Measurements from ENCODE around the gene GAGE2A.
"Not testable (repeated sequence)": the region's sequence is repeated elsewhere in the genome, so short reads cannot be mapped to it uniquely, and the experiment has no call there.

Gene GAGE2A, protein sequence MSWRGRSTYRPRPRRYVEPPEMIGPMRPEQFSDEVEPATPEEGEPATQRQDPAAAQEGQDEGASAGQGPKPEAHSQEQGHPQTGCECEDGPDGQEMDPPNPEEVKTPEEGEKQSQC

DNA sequence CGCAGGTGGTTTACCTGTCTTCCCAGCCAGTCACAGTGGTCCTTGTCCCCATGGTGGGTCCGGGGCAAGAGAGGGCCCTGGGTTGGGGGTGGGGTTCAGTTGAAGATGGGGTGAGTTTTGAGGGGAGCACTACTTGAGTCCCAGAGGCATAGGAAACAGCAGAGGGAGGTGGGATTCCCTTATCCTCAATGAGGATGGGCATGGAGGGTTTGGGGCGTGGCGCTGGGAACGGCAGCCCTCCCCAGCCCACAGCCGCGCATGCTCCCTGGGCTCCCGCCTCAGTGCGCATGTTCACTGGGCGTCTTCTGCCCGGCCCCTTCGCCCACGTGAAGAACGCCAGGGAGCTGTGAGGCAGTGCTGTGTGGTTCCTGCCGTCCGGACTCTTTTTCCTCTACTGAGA lies at the start of gene GAGE2A:
GAGE2A (plus strand) TSS at position 301 of the 400 bp plus-strand sequence. CDS start 1,155 bp downstream, outside the sequence.
- DNase-seq, result not testable (repeated sequence)

DNA sequence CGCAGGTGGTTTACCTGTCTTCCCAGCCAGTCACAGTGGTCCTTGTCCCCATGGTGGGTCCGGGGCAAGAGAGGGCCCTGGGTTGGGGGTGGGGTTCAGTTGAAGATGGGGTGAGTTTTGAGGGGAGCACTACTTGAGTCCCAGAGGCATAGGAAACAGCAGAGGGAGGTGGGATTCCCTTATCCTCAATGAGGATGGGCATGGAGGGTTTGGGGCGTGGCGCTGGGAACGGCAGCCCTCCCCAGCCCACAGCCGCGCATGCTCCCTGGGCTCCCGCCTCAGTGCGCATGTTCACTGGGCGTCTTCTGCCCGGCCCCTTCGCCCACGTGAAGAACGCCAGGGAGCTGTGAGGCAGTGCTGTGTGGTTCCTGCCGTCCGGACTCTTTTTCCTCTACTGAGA lies 47.9 kb upstream of the GAGE2A start, which contains the start of gene GAGE12D:
GAGE12D (plus strand) TSS at position 301 of the 400 bp plus-strand sequence. CDS start 1,155 bp downstream, outside the sequence.
- DNase-seq, result not testable (repeated sequence)

DNA sequence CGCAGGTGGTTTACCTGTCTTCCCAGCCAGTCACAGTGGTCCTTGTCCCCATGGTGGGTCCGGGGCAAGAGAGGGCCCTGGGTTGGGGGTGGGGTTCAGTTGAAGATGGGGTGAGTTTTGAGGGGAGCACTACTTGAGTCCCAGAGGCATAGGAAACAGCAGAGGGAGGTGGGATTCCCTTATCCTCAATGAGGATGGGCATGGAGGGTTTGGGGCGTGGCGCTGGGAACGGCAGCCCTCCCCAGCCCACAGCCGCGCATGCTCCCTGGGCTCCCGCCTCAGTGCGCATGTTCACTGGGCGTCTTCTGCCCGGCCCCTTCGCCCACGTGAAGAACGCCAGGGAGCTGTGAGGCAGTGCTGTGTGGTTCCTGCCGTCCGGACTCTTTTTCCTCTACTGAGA lies 38.3 kb upstream of the GAGE2A start, which contains the start of gene GAGE12E:
GAGE12E (plus strand) TSS at position 301 of the 400 bp plus-strand sequence. CDS start 1,155 bp downstream, outside the sequence.
- DNase-seq, result not testable (repeated sequence)

DNA sequence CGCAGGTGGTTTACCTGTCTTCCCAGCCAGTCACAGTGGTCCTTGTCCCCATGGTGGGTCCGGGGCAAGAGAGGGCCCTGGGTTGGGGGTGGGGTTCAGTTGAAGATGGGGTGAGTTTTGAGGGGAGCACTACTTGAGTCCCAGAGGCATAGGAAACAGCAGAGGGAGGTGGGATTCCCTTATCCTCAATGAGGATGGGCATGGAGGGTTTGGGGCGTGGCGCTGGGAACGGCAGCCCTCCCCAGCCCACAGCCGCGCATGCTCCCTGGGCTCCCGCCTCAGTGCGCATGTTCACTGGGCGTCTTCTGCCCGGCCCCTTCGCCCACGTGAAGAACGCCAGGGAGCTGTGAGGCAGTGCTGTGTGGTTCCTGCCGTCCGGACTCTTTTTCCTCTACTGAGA lies 28.8 kb upstream of the GAGE2A start, which contains the start of gene GAGE12F:
GAGE12F (plus strand) TSS at position 301 of the 400 bp plus-strand sequence. CDS start 1,155 bp downstream, outside the sequence.
- not testable (repeated sequence) for DNase-seq

DNA sequence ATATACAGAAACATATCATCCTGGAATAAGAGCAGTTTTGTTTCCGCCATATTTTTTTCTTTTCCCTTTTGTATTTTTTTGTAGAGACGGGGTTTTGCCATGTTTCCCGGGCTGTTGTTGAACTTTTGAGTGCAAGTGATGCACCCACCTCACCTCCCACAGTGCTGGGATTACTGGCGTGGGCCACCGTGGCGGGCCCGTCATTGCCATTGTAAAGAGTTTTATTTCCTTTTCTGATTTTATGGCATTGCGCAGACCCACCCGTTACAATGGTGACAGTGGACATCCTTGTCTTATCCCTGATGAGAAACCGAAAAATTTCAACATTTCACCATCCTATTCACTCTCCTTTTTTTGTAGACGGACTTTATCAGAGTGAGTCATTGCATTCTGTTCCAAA lies 20.6 kb upstream of the GAGE2A start:
- DNase-seq, result not testable (repeated sequence)

DNA sequence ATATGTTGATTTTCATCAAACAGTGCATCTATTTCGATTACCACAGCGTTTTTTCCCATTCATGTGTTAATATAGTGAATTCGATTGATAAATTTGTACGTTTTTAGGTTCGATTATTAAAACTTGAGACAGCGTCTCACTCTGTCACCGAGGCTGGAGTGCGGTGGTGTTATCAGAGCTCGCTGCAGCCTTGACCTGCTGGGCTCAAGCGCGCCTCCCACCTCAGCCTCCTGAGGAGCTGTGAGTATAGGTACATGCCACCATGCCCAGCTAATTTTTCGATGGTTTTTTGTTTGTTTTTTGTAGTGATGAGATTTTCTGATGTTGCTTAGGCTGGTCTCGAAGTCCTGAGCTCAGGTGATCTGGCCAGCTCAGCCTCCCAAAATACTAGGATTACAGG lies 20.1 kb upstream of the GAGE2A start:
- DNase-seq, result not testable (repeated sequence)

DNA sequence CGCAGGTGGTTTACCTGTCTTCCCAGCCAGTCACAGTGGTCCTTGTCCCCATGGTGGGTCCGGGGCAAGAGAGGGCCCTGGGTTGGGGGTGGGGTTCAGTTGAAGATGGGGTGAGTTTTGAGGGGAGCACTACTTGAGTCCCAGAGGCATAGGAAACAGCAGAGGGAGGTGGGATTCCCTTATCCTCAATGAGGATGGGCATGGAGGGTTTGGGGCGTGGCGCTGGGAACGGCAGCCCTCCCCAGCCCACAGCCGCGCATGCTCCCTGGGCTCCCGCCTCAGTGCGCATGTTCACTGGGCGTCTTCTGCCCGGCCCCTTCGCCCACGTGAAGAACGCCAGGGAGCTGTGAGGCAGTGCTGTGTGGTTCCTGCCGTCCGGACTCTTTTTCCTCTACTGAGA lies 19.2 kb upstream of the GAGE2A start, which contains the start of gene GAGE12G:
GAGE12G (plus strand) TSS at position 301 of the 400 bp plus-strand sequence. CDS start 1,155 bp downstream, outside the sequence.
- DNase-seq, result not testable (repeated sequence)

DNA sequence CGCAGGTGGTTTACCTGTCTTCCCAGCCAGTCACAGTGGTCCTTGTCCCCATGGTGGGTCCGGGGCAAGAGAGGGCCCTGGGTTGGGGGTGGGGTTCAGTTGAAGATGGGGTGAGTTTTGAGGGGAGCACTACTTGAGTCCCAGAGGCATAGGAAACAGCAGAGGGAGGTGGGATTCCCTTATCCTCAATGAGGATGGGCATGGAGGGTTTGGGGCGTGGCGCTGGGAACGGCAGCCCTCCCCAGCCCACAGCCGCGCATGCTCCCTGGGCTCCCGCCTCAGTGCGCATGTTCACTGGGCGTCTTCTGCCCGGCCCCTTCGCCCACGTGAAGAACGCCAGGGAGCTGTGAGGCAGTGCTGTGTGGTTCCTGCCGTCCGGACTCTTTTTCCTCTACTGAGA lies 9.6 kb upstream of the GAGE2A start, which contains the start of gene GAGE12H:
GAGE12H (plus strand) TSS at position 301 of the 400 bp plus-strand sequence. CDS start 1,155 bp downstream, outside the sequence.
- DNase-seq, result not testable (repeated sequence)

DNA sequence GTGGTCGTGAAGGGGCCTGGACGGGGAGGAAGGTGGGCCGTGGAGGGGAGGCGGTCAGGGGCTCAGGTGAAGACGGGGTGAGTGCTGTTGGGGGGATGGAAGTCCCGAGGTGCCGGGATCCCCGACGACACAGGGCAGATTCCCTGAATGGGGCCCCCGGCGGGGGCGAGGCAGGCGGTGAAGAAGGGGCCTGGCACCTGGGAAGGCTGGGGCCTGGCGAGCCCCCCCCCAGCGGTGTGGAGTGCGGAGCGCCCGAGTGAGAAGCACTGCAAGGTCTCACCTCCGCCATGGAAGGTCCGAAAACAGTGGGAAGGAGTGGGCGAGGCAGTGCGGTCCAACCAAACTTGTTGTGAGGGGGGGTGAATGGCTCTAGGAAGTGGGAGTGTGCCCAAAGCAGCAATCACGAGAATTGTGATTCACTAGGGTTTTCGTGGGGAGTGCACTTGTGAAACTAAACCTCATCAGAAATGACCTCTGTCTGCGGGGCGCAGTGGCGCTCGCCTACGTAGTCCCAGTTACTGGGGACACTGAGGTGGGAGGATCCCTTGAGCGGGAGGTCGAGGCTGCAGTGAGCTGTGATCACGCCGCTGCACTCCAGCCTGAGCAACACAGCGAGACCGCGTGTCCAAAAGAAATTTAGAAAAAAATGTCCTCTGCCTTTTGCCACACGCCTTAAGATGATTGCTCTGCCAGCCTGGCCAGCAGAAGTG lies 628 bp downstream of the GAGE2A start:
- DNase-seq, result not testable (repeated sequence)

DNA sequence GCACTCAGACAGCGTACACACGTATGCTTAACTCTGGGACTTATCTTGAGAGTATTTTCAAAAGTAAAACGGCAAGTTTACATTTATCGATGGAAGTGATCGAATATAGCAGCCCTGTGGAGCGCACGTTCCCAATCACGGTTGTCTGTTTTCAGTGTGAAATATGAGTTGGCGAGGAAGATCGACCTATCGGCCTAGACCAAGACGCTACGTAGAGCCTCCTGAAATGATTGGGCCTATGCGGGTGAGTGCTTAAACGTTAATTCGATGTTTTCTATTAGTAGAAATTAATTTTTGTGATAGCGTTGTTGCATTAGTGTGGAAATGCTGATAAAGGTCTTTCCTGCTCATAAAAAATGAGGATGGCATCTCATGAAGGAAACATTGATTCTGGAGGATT lies 1.2 kb downstream of the GAGE2A start:
- DNase-seq, result not testable (repeated sequence)

DNA sequence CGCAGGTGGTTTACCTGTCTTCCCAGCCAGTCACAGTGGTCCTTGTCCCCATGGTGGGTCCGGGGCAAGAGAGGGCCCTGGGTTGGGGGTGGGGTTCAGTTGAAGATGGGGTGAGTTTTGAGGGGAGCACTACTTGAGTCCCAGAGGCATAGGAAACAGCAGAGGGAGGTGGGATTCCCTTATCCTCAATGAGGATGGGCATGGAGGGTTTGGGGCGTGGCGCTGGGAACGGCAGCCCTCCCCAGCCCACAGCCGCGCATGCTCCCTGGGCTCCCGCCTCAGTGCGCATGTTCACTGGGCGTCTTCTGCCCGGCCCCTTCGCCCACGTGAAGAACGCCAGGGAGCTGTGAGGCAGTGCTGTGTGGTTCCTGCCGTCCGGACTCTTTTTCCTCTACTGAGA lies 9.4 kb downstream of the GAGE2A start, which contains the start of gene GAGE1:
GAGE1 (plus strand) TSS at position 301 of the 400 bp plus-strand sequence. CDS start 1,155 bp downstream, outside the sequence.
- not testable (repeated sequence) for DNase-seq

DNA sequence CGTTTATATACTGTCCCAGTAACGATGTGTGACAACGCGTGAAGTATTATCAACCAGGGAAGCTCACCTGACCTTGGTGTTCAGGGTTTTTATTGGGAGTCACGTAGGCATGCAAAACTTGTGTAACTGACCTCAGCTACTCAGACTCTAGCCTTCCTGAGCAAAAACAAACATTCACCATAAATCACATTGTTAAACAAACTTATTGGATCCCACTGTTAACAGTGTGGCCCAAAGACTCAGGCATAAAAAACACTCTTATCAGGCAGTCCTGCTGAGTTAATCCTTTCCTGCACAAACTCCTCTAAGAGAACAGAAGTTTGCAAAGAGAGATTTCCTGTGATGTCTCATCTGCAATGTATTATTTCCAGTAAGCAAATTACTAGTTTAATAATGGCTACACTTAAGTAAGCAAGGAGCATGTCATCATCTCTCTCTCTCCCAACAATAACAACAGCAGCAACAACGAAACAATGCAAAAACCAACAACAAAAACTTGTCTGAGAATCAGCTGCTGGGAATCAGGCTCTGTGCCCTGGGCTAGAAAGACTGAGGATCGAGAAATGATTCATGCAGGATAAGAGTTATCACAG lies 21.5 kb downstream of the GAGE2A start:
- no peak for DNase-seq

DNA sequence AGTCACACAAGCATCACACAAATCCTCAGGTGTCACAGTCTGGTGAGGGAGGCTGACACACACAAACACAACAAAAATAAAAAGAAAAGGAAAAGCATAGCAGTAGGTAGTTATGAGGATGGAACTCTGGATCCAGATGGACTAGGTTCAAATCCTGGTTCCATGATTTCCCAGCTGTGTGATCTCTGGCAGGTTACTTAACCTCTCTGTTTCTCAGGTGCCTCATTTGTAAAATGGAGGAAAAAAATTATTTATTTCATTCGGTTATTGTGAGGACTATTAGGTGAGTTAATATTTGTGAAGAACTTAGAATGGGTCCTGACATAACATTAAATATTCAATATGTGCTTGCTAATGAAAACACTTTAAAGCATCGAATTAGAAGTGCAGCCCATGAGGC lies 29.3 kb downstream of the GAGE2A start:
- no peak for DNase-seq

DNA sequence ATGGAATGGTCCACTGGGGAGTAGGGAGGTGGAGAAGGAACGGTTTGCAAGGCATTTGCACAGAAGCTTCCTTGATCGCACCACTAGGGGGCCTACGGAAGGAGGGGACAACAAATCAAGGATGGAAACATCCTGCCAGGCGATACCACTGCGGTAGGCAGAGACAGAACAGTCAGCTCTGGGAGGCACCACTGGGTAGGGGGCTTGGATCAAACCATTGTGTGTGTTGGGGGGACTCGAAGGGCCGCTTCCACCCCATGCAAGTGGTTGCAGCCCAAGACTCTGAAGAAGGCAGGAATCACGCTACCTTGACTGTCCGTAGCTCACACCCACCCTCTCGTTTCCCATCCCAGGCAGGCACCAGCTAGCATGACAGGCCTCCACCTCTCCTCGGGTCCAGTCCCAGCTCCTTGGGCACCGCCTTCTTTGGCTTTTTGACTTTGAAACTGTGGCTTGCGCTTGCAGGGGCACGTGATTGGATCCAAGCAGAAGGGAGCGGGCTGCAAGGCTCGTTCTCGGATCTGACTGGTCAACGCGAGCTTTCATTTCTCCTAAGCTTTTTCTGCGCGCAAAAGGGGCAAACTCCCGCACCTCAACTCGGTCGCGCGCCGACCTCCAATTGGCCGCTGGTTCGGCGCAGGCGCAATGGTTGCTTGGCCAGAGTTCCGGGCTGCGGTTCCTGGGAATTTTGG lies 37.9 kb downstream of the GAGE2A start:
- DNase-seq, result no peak

DNA sequence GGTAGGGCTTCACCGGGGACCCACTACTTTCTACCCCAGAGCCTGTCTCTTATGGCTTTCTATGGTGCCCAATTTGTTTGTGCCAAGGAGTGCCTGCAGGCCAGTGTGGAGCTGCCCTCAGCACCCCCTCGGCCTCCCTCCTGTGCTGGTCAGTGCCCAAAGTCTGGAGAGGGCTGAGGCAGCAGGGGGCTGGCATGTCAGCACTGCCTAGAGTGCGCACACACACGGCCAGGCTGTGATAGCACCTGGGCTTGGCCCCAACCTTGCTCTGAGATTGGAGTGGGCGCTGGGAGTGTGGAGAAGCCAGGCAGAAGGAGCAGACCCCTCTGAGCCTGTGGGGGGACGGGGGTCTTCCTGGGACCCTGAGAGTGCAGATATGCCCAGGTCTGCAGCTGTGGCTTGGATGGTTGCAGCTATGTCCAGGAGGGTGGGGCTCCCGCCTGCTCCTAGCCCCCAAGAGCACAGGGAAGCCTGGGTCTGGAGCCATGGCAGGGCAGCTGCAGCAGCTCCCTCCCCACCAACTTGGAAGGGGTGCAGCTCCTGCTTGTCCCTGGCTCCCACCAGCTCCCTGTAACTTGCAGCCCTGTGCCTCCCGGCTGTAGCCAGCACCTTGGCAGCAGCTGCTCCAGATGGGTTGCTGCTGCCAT lies 55.8 kb downstream of the GAGE2A start:
- no peak for DNase-seq
